H9 (cell line): ENCODE data around the gene CAPN2. TPM values are rescaled to one million over a fixed set of nuclear protein-coding genes. Genes with fewer than 3 reads are reported as not detected.

Experiments used
- DNase-seq: peaks from one replicate; pipeline ENCODE4 v3.0.0-alpha.2; 2017
- H2AFZ ChIP-seq: one replicate; pipeline ENCODE4 v1.6.1; 2013; ENCODE audit warnings: mild to moderate bottlenecking, low read length, control low read depth, moderate library complexity
- H2AK5ac ChIP-seq: 2 replicates; pipeline ENCODE4 v1.6.1; 2013; ENCODE audit warnings: low read length, control low read depth, mixed read lengths; ENCODE audit not compliant: insufficient read length
- H2BK120ac ChIP-seq: one replicate; pipeline ENCODE4 v1.6.1; 2013; ENCODE audit warnings: low read depth, mild to moderate bottlenecking, low read length, control low read depth, inconsistent platforms; ENCODE audit not compliant: poor library complexity, severe bottlenecking
- H2BK12ac ChIP-seq: 2 replicates; pipeline ENCODE4 v1.6.1; 2013; ENCODE audit warnings: low read length, control low read depth, mixed read lengths, low read depth; ENCODE audit not compliant: insufficient read length
- H2BK15ac ChIP-seq: 2 replicates; pipeline ENCODE4 v1.6.1; 2013; ENCODE audit warnings: low read depth, low read length, control low read depth
- H2BK20ac ChIP-seq: one replicate; pipeline ENCODE4 v1.6.1; 2013; ENCODE audit warnings: low read depth, mild to moderate bottlenecking, low read length, control low read depth, inconsistent platforms; ENCODE audit not compliant: poor library complexity, severe bottlenecking
- H2BK5ac ChIP-seq: 2 replicates; pipeline ENCODE4 v1.6.1; 2013; ENCODE audit warnings: low read length, control low read depth, mixed read lengths; ENCODE audit not compliant: insufficient read length
- H3K14ac ChIP-seq: 2 replicates; pipeline ENCODE4 v1.6.1; 2013; ENCODE audit warnings: low read length, control low read depth; ENCODE audit not compliant: insufficient read depth
- H3K18ac ChIP-seq: 2 replicates; pipeline ENCODE4 v1.6.1; 2013; ENCODE audit warnings: low read depth, mild to moderate bottlenecking, mixed read lengths, low read length, control low read depth; ENCODE audit not compliant: insufficient read length
- H3K23ac ChIP-seq: 2 replicates; pipeline ENCODE4 v1.6.1; 2013; ENCODE audit warnings: low read length, control low read depth, mixed read lengths, low read depth; ENCODE audit not compliant: insufficient read length
- H3K23me2 ChIP-seq: 2 replicates; pipeline ENCODE4 v1.6.1; 2013; ENCODE audit warnings: low read depth, mild to moderate bottlenecking, mixed read lengths, low read length, control low read depth; ENCODE audit not compliant: insufficient read length, poor library complexity, severe bottlenecking
- H3K27ac ChIP-seq: 2 replicates; pipeline ENCODE4 v1.5.1; 2013; ENCODE audit warnings: low read length, control low read depth, mixed read lengths, low read depth; ENCODE audit not compliant: insufficient read length
- H3K27me3 ChIP-seq: 2 replicates; pipeline ENCODE4 v1.6.1; 2013; ENCODE audit warnings: low read length, control low read depth, inconsistent platforms; ENCODE audit not compliant: insufficient read depth
- H3K4ac ChIP-seq: 2 replicates; pipeline ENCODE4 v1.6.1; 2013; ENCODE audit warnings: low read depth, mild to moderate bottlenecking, control low read depth, inconsistent platforms, low read length, moderate library complexity
- H3K4me1 ChIP-seq: 2 replicates; pipeline ENCODE4 v1.6.1; 2013; ENCODE audit warnings: low read length, control low read depth, inconsistent platforms; ENCODE audit not compliant: insufficient read depth
- H3K4me2 ChIP-seq: 2 replicates; pipeline ENCODE4 v1.6.1; 2013; ENCODE audit warnings: low read length, control low read depth, mixed read lengths; ENCODE audit not compliant: insufficient read length, insufficient read depth
- H3K56ac ChIP-seq: 2 replicates; pipeline ENCODE4 v1.6.1; 2013; ENCODE audit warnings: low read depth, mild to moderate bottlenecking, mixed read lengths, low read length, control low read depth; ENCODE audit not compliant: insufficient read length
- H3K79me1 ChIP-seq: 2 replicates; pipeline ENCODE4 v1.6.1; 2013; ENCODE audit warnings: low read depth, mild to moderate bottlenecking, moderate library complexity, low read length, control low read depth, inconsistent platforms; ENCODE audit not compliant: insufficient read depth, poor library complexity, severe bottlenecking
- H3K79me2 ChIP-seq: 2 replicates; pipeline ENCODE4 v1.6.1; 2013; ENCODE audit warnings: low read length, control low read depth, inconsistent platforms; ENCODE audit not compliant: insufficient read depth
- H3K9ac ChIP-seq: 2 replicates; pipeline ENCODE4 v1.6.1; 2013; ENCODE audit warnings: low read length, control low read depth, mixed read lengths; ENCODE audit not compliant: insufficient read length; ENCODE audit errors: extremely low read depth
- H3K9me3 ChIP-seq: one replicate; pipeline ENCODE4 v1.6.1; 2013; ENCODE audit warnings: low read depth, low read length, inconsistent platforms; ENCODE audit not compliant: control insufficient read depth
- H3T11ph ChIP-seq: one replicate; pipeline ENCODE4 v1.6.1; 2013; ENCODE audit warnings: mild to moderate bottlenecking, low read length, control low read depth, inconsistent platforms
- H4K20me1 ChIP-seq: one replicate; pipeline ENCODE4 v1.6.1; 2013; ENCODE audit not compliant: control insufficient read depth, insufficient read length, insufficient read depth
- H4K5ac ChIP-seq: 2 replicates; pipeline ENCODE4 v1.6.1; 2013; ENCODE audit warnings: low read depth, mild to moderate bottlenecking, mixed read lengths, low read length, control low read depth; ENCODE audit not compliant: insufficient read length
- H4K8ac ChIP-seq: replicated peaks from 2 replicates; pipeline ENCODE4 v1.6.1; 2013; ENCODE audit warnings: low read length, control low read depth, mixed read lengths, low read depth; ENCODE audit not compliant: insufficient read length
- H4K91ac ChIP-seq: 2 replicates; pipeline ENCODE4 v1.6.1; 2013; ENCODE audit warnings: low read depth, mild to moderate bottlenecking, moderate library complexity, mixed read lengths, low read length, control low read depth; ENCODE audit not compliant: insufficient read length
- H3K27ac Mint-ChIP-seq, 3 experiments: 2 replicates in 2 of 3; 3 replicates in 1 of 3; pipeline ENCODE4 v1.8.0; 2020 to 2021; ENCODE audit warnings: mixed read lengths in 3 of 3, mild to moderate bottlenecking in 1 of 3, moderate library complexity in 1 of 3
- H3K27me3 Mint-ChIP-seq: 2 replicates; pipeline ENCODE4 v1.8.0; 2021; ENCODE audit warnings: low read depth, mild to moderate bottlenecking, moderate library complexity, mixed read lengths
- H3K36me3 Mint-ChIP-seq, 3 experiments: 2 replicates in 2 of 3; 3 replicates in 1 of 3; pipeline ENCODE4 v1.8.0; 2020 to 2021; ENCODE audit warnings: low read depth in 3 of 3, mixed read lengths in 3 of 3; ENCODE audit not compliant: insufficient read depth in 1 of 3
- H3K4me1 Mint-ChIP-seq, 2 experiments: 2 replicates each; pipeline ENCODE4 v1.8.0; 2020; ENCODE audit warnings: mixed read lengths in 2 of 2
- H3K4me3 Mint-ChIP-seq, 2 experiments: 2 replicates in 1 of 2; 3 replicates in 1 of 2; pipeline ENCODE4 v1.8.0; 2020 to 2021; ENCODE audit warnings: mild to moderate bottlenecking in 2 of 2, mixed read lengths in 2 of 2, moderate library complexity in 1 of 2
- H3K9me3 Mint-ChIP-seq, 2 experiments: 2 replicates in 1 of 2; 3 replicates in 1 of 2; pipeline ENCODE4 v1.8.0; 2020; ENCODE audit warnings: mild to moderate bottlenecking in 2 of 2, mixed read lengths in 2 of 2, moderate library complexity in 1 of 2
- CTCF ChIP-seq: fragments of 200-600 bp; sonication (generic); conservative IDR thresholded peaks from 3 replicates; pipeline ENCODE4 v1.8.0; 2021; ENCODE audit warnings: antibody characterized with exemption, mild to moderate bottlenecking
- WGBS: extraction: QIAGEN DNeasy Blood & Tissue Kit; methylation state at CpG from one replicate; pipeline ENCODE4 v1.1.7; 2013; ENCODE audit warnings: missing lambda C conversion rate, low lambda C conversion rate, mixed read lengths; ENCODE audit not compliant: insufficient read length; ENCODE audit errors: extremely low coverage; 5-methylcytosine and 5-hydroxymethylcytosine counted together
- total RNA-seq: library from RNA; stranded (reverse); gene quantifications from 2 replicates; pipeline ENCODE4 v1.2.1, GENCODE V29; 2021

CAPN2 gene
- total RNA-seq, 1 experiment from 2014 or later, result 32.2 TPM

- H3K9ac ChIP-seq, result no peak overlapping the region
- no peaks in the 10 kb centered on the region for H3K4me1 ChIP-seq
- no peak overlapping the region for H3K4ac ChIP-seq
- no peak overlapping the region for H2AK5ac ChIP-seq
- H3K23ac ChIP-seq, result no peak overlapping the region
- H4K5ac ChIP-seq, result no peak overlapping the region
- no peaks in the 10 kb centered on the region; a peak in 1 of 5 replicates for H3K9me3 Mint-ChIP-seq
- H3K27ac ChIP-seq, result no peak overlapping the region
- no peak overlapping the region for H3K27ac Mint-ChIP-seq
- H3K27me3 ChIP-seq, result no peaks in the 10 kb centered on the region
- H2BK12ac ChIP-seq, result no peak overlapping the region
- no peaks in the 10 kb centered on the region for H3K23me2 ChIP-seq
- H3K79me2 ChIP-seq, result no peaks in the 10 kb centered on the region
- no peak for TF ChIP-seq CTCF
- H2AFZ ChIP-seq, result no peak overlapping the region
- H2BK5ac ChIP-seq, result no peak overlapping the region
- no peaks in the 10 kb centered on the region for H3K36me3 Mint-ChIP-seq
- no peak overlapping the region for H2BK120ac ChIP-seq
- no peak overlapping the region for H3K4me2 ChIP-seq
- no peak overlapping the region for H2BK20ac ChIP-seq
- no peak overlapping the region for H3T11ph ChIP-seq
- no peak for DNase-seq
- H3K14ac ChIP-seq, result no peak overlapping the region
- H3K9me3 ChIP-seq, result no peaks in the 10 kb centered on the region
- no peak overlapping the region for H2BK15ac ChIP-seq
- no peaks in the 10 kb centered on the region for H4K20me1 ChIP-seq
- peaks cover 2% of the 10 kb centered on the region for H3K27me3 Mint-ChIP-seq
- H3K56ac ChIP-seq, result no peak overlapping the region
- no peak overlapping the region for H3K4me3 Mint-ChIP-seq
- H3K18ac ChIP-seq, result no peak overlapping the region
- WGBS, result no CpG with 5 or more reads among the region's 5 CpGs
- peaks cover 17% of the 10 kb centered on the region in 2 experiments for H3K4me1 Mint-ChIP-seq
- H3K79me1 ChIP-seq, result no peaks in the 10 kb centered on the region
- H4K8ac ChIP-seq, result no peak overlapping the region
- no peak overlapping the region for H4K91ac ChIP-seq
Measured at GRCh38 chr1:223700388-223700918, 11.9 kb upstream of the CAPN2 start.
